A549 (cell line): ENCODE results near the gene CD84.

Source experiments
- CEBPB ChIP-seq, 2 experiments: fragments of >200 bp in 1 of 2; sonication (Bioruptor Twin) in 1 of 2; formaldehyde crosslinking in 1 of 2; IDR thresholded peaks; 2 replicates each; pipeline ENCODE4 v1.6.1; 2012 to 2016
- CTCF ChIP-seq: fragments of >200 bp; sonication (Bioruptor Twin); formaldehyde crosslinking; IDR thresholded peaks from 3 replicates; pipeline ENCODE4 v1.5.1; 2016
- ESRRA ChIP-seq: fragments of 150-350 bp; IDR thresholded peaks from 2 replicates; pipeline ENCODE4 v1.6.1; 2014; ENCODE audit warnings: mild to moderate bottlenecking, low read length, borderline replicate concordance
- HOXA7 ChIP-seq: fragments of 250-450 bp; sonication (Bioruptor Pico); IDR thresholded peaks from 2 replicates; pipeline ENCODE4 v1.5.0; 2020; ENCODE audit warnings: mild to moderate bottlenecking, moderate library complexity
- JUN ChIP-seq, 2 experiments: fragments of >200 bp; sonication (Bioruptor Twin); formaldehyde crosslinking; IDR thresholded peaks; 2 replicates in 1 of 2; 3 replicates in 1 of 2; pipeline ENCODE4 v1.6.1; 2016 to 2017
- MAX ChIP-seq: IDR thresholded peaks from 2 replicates; pipeline ENCODE4 v1.6.1; 2012
- MYC ChIP-seq: IDR thresholded peaks from 2 replicates; pipeline ENCODE4 v1.6.1; 2012; ENCODE audit warnings: mild to moderate bottlenecking, inconsistent platforms, low read length, improper control_type of control experiment, borderline replicate concordance
- NR3C1 ChIP-seq: fragments of >200 bp; sonication (Bioruptor Twin); formaldehyde crosslinking; IDR thresholded peaks from 3 replicates; pipeline ENCODE4 v1.6.1; 2017
- PHF8 ChIP-seq: fragments of 200-600 bp; sonication (generic); IDR thresholded peaks from 2 replicates; pipeline ENCODE4 v1.6.1; 2016; ENCODE audit warnings: low read depth, mild to moderate bottlenecking, antibody characterized with exemption, moderate library complexity, borderline replicate concordance
- POLR2A ChIP-seq: IDR thresholded peaks from 2 replicates; pipeline ENCODE4 v1.6.1; 2012; ENCODE audit warnings: mild to moderate bottlenecking, low read length
- POLR2AphosphoS2 ChIP-seq: conservative IDR thresholded peaks from 2 replicates; pipeline ENCODE4 v1.6.1; 2012; ENCODE audit warnings: low read length, improper control_type of control experiment, inconsistent platforms
- RAD21 ChIP-seq, 2 experiments: fragments of >200 bp in 1 of 2; sonication (Bioruptor Twin) in 1 of 2; formaldehyde crosslinking in 1 of 2; IDR thresholded peaks in 1 of 2; conservative IDR thresholded peaks in 1 of 2; 2 replicates in 1 of 2; 3 replicates in 1 of 2; pipeline ENCODE4 v1.6.1; 2012 to 2018; ENCODE audit warnings: inconsistent platforms in 1 of 2
- RCOR1 ChIP-seq: fragments of 150-350 bp; IDR thresholded peaks from 2 replicates; pipeline ENCODE4 v1.6.1; 2014; ENCODE audit warnings: antibody characterized with exemption, low read length, low read depth

GRCh38 chr1:160588468-160588867 lies 9.2 kb upstream of the CD84 start:
- TF ChIP-seq PHF8 (no peak), CEBPB (IDR thresholded peaks at IDR 0.05) (no peak), CTCF (no peak), HOXA7 (CRISPR knock-in tag) (no peak), RAD21 (conservative IDR thresholded peaks at IDR 0.05 in 1 of 2, IDR thresholded peaks at IDR 0.05 in 1 of 2) (no peak), RCOR1 (no peak), POLR2A (no peak), NR3C1 (no peak), POLR2AphosphoS2 (no peak), MAX (no peak), MYC (no peak), ESRRA (no peak), JUN (IDR thresholded peaks at IDR 0.05) (no peak)
